ENCODE results near the gene PRXL2B.
"Not testable (repeated sequence)": the region's sequence is repeated elsewhere in the genome, so short reads cannot be mapped to it uniquely, and the experiment has no call there.

Gene PRXL2B, protein sequence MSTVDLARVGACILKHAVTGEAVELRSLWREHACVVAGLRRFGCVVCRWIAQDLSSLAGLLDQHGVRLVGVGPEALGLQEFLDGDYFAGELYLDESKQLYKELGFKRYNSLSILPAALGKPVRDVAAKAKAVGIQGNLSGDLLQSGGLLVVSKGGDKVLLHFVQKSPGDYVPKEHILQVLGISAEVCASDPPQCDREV

DNA sequence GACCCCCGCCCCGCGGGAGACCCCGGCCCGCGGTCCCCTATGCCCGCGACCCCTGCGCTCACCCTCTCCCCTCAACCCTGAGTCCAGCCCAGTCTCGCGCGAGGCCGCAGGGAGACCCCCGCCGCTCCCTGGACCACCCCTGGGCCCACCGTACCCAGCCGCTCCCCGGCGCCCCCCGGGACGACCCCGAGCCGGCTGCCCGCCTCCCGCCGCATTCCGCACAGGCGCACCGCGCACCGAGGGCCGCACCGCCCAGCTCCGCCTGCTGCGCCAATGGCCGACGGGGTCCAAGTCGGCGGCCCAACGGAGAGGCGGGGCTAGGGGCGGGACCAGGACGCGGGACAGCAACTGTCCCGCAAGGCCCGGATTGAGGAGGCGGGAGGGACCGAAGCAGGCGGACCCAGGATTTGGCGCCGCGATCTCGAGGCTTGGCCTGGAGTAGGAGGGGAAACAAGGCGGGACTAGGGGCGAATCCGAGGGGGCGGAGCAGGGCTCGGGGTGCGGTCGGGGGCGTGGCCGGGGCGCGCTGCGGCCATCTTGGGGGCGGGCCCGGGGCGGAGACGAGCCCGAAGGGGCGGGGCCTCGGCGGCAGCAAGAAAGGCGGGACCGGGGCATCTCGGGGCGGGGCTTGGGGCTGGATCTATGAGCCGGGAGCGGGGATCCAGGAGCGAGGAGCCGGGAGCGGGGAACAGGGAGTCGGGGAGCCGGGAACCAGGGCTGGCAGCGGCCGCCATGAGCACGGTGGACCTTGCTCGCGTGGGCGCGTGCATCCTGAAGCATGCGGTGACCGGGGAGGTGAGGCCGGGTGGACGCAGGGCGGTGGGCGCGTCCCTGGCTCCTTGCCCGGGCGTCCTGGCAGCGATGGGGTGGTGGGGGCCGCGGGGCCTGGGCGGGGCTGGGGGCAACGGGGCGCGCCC lies at the start of gene PRXL2B:
Gene PRXL2B, plus strand, starts transcription at position 624 of the 917 bp plus-strand sequence. Its CDS starts 109 bp downstream, at position 733.
- peak; percentile 90 to 99 for DNase-seq

DNA sequence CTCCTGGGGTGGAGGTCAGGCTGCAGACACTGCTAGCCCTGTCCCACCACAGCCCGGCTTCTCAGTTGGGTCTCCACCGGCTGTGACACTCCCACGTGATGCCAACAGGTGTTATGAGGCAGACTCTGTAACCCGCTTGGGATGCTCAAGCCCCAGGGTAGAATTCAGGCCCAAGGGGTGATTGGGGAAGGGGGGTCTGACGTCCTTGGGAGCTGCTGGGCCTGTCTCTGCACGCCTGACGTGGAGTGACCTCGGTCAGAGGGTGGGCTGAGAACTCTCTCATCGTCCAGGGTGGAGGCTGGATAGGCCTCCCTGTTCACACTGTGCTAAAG lies 48.8 kb upstream of the PRXL2B start:
- DNase-seq, result no peak

DNA sequence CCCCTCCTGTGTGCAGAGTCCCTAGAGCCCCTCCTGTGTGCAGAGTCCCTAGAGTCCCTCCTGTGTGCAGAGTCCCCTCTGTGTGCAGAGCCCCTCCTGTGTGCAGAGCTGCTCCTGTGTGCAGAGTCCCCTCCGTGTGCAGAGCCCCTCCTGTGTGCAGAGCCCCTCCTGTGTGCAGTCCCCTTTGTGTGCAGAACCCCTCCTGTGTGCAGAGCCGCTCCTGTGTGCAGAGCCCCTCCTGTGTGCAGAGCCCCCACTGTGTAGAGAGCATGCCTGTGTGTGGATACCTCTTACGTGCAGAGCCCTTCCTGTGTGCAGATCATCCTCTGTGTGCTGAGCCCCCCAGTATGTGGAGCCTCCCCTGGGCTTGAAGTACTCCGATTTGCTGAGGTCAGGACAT lies 48.2 kb upstream of the PRXL2B start:
- DNase-seq, result no peak

DNA sequence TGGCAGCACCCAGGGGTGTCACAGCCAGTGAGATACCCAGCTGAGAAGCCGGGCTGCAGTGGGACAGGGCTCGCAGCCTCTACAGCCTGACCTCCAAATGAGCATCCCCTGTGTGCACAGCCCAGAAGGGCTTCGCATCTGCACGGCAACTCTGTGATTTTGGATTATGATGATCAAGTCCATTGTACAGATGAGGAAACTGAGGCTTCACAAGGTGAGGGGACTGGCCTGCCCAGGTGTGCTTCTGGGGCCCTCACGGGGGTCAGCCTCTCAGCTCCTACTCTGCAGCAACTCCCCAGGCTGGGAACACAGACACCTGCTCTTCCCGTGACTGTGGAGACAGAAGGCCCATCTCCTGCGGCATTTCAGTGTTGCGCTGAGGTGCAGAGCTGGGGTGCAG lies 47.7 kb upstream of the PRXL2B start:
- DNase-seq, result no peak

DNA sequence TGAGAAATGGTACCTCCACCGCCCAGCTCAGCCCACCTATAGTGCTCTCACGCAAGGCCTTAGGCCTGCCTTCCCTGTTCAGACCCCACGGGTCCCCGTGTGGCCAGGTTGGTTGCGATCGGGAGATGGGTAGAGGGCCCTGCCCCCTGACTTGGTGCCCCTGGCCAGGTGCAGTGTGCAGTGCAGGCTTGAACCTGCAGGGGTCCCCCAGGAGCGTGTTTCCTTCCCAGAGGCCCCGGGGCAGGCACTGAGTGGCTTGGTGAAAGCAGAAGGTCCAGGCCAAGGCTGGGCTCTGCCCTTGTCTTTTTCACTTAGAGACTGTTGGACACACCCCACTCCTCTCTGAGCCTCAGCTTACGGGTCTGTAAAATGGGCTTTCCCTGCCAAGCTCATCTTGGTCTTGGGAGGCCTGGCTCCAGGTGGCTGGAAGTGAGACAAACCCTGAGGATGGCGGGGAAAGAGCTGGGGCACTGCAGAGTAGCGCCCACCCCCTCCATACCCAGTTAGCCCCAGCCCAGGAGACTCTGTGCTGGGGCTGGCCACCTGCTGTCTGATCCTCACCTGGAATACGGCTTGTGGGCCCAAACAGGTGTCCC lies 47.2 kb upstream of the PRXL2B start:
- no peak for DNase-seq

DNA sequence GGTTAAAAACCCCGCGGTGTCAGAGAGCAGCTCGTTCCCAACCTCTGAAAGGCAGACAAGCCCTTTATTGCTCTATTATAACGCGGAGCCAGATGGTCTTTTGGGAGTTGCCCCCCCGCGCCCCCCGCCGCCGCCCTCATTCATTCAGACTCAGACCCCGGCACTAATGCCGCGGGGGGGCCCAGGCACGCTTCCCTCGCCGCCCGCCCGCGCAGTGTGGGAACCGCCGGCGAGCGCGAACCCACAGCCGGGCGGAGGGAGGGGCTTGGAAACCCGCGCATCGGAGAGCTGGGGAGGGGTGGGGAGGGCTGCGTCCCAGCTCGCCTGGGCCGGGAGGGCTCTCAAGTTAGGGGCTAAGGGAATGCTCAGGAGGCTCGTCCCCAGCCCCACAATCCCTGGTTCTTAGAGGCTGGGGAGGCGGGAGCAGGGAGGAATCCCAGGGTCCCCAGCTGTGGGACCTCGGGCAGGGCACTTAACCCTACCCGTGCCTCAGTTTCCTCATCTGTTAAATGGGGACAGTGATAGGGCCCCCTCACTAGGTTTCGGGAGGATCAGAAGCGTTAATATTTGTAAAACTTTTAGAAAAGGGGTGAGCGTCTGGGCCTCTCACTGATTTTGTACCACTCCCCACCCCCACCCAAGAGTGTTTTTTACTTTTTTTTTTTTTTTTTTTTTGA lies 45.6 kb upstream of the PRXL2B start:
- peak in 1 of 2 experiments; percentile 30 for DNase-seq

DNA sequence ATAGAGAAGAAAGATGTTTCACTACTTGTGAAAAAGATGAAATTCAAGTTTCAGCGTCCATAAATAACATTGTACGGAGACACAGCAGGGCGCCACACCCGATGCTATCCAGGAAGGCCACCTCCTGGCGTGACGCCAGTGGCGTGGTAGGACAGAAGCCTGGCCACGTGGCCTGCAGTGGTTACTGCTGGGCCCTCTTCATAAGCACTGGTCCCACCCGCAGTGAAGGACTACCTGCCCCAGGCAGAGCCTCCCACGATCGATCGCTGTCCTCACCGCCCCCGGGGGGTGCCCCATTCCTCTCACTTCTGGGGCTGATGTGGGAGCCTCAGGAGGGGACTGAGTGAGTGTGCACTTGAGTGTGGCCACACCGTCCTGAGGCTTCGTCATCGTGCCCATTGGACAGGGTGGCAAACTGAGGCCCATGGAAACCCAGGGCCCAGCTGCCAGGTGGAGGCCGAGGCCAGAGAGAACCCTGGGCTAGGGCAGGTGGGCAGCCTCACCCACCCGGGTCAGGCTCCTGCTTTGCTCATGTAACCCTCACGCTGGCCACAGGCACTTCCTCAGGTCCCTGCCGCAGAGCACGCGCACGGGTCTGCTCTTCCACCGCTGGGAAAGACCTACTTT lies 44.8 kb upstream of the PRXL2B start:
- no peak for DNase-seq

DNA sequence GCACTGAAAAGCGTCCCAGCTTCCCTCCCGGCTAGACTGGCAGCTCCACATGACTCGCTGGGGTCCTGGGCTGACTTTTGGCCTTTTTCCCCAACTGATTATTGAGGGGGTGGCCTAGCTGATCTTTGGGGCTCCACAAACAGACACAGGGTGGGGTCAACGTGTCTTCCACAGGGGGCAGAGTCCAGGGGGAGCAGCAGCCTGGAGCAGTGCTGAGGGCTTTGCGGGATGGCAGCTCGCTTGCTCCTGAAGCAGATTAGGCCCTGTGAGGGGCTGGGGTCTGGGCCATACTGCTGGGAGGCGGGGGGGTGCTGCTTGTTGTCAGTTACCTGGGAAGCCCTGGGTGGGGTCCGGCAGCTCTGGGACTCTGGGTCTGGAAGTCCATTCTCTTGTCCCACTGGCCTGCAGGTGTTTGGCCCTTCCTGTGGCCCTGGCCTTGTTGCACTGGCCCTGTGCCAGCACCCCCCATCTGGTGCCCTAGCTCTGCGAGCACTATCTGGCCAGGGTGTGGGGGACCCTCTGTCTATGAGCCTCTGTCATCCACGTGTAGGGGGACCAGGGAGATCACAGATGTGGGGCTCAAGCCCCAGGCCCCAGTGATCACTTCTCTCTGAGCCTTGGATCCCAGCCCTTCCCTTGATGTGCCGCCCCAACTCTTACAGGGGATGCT lies 44.2 kb upstream of the PRXL2B start:
- DNase-seq, result no peak

DNA sequence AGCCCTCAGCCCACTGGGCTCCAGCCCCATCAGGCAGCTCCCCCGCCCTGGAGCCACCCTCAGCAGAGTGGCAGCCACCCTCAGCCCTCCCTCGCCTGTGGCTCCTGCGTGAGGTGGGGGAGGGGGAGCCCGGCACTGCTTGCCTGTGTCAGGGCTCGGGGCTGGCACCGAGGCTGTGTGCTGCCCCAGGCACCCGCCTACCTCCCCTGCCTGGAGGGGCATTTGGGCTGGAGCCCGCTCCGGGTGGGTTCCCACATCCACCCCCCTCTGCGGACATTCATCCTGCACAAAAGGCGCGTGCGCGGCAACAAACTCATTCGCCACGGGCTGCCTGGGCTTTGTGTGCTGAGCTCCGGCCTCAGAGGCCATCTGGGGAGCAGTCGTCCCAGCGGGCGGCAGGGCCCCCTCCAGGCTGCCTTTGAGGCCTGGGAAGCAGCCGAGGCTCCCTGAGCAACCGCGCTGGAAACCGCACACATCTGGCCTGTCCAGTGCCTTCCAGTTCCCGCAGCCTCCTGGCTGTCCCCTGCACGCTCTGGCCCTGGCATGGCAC lies 43.0 kb upstream of the PRXL2B start:
- no peak for DNase-seq

DNA sequence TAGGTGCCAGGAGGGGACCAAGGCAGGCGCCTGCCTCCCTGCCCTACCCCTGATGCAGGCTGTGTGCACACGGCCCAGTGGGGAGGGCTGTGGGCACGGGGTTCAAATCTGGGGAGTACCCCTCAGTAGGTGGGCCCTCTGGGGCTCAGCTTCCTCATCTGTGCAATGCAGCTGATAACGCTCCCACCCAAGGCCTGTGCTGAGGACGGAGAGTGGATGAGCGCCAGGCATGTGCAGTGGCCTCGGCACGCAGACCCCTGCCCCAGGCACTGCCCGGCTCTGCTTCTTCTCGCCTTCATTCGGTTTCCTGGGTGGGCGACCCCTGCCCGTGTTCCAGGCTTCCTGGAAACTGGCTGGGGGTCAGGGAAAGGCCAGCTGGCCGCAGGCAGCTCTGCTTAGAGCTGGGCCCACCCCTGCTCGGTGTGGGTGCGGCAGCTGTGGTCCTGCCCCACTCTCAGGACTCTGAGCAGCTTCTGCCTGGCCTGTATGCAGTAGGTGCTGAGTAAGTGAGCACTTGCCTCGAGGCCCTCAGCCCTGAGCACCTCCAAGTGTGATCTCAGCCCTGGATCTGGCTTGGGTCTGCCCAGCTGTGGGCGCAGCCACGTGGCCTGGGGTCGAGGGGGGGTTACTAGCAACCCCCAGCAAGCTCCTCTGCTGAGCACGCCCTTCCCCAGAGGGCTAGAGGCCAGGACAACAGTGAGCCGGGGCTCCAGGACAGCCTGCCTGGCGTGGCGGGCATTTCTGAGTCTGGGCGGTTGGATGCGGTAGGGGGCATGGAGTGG lies 42.3 kb upstream of the PRXL2B start:
- no peak for DNase-seq

DNA sequence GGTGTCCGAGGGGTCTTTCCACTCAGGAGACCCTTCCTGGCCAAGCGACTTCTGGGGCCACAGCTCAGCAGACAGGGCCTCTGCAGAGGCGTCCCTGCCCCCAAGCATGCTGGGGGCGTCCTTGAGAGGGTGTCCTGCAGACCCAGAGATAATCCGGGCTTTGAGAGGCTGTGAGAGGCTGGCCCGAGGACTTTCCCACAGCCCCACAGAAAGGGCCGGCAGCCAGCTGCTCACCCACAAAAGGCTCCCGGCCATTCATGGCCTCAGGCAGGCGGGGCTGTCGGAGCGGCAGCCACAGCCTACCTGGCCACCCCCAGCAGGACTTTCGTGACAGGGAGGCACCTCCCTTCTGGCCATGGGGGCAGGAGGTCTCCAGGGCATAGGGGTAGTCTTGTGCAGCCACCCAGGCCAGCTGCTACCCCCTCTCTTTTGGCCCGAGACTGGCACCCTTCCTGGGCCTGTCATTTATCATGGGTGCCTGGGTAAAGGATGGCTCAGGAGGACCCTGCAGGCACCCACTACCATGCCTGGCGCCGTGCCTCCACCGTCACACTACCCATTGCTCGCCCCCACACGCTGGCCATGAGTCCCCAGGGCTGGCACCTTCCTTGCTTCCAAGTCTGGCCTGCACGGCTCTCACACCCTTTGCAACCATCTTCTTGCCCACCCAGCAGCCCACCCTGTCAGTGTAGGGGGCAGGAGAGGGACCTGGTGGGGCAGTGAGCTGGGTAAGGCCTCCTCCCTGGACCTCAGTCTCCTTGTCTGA lies 41.5 kb upstream of the PRXL2B start:
- DNase-seq, result no peak

DNA sequence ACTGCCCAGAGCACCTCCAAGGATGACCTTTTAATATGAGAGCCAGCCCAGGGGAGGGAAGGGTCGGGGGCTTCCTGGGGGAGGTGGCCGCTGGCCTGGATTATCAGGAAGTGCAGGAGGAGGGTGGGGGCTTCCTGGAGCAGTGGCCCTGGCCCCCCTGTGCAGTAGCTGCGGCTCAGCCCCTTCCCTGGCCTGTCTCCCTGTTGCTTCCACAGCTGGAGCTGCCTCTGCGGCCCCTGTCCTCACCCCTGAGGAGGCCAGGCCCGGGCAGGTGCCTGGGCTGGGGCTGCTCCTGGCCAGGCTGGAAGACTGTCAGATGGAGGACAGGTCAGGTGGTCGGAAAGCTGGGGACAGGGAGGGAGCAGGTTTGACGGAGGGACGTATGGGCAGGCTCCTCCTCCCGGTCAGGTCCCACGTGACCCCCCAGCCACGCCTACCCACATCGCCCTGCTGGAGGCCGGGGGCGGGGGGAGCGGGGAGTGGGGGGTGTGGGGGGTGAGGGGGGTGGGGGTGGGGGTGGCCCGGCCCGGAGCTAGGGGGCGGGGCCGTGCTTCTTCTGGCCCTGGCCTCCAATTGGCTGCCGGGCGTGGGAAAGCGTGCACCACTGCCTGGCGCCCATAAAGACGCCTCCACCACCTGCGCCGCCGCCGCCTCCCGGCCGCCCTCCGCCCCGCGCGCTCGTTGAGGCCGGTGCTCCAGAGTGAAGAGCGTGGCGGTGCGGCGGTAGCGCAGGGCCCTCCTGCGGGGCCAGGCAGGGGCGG lies 40.6 kb upstream of the PRXL2B start:
- peak; percentile 83 to 89 for DNase-seq

DNA sequence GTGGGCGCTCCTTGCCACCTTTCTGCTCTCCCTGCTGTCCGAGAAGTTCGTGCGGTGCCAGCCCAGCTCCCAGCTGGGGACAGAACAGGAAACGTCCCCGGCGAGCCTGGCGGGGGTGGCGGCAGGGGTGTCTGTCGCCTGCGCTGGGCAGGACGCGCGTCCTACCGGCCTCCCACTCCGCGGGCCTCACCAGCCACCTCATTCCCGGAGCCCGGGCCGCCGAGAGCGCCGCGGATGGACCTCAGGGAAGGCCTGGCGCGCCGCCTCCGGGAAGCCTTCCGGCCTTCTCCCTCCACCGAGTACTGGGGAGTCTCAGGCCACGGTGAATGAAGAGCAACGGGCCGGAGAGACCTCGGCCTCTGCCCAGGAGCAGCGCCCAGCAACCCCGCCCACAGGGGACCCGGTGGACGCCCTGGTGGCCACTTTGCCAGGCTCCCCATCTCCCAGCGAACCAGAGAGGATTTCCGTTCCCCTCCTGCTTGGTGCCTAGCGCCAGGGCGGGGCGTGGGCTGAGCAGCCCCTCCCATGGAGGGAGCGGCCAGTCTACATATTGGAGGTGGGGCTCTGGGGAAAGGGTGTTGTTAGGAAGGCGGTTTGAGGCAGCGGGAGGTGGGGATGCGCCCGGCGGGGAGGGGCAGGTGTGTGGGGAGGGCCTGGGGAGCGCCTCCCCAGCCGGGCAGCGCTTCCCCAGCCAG lies 39.9 kb upstream of the PRXL2B start:
- DNase-seq, result peak; percentile 75 to 82

DNA sequence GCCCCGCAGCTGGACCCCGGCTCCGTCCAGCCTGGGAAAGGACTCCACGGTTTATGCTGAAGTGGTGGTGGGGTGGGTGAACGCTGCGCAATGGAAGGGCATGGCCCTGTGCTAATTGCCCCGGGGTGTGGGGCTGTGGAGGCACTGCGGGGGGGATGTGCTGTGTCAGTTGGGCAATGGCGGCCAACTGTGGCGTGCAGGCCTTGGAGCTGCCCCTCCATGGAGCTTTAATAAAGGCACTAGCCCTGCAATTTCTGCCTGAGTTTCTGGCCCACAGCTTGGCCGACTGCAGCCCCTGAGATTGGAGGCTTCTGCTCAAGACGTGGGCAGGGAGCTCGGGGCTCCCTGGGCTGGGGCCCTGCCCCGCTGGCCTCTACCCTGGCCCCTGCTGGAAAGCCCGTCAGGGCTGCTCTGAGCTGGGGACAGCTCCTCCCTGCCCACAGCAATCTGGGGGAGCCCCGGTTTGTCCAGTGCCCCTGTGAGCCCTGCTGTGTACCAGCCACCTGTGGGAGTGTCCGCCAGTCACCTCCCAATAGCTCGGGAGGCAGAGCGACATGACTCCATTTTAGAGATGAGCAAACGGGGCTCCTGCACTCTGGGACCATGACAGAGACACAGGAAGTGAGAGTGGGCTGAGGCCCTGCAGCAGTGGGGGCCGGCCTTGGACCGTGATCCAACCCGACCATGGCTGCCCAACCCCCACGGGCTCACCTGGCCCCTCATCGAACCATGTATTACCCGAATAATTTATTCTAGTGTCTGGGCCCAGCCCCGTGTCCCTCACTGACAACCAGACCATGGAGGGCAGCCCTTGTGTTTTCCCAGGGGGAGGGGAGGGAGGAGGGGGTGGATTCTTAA lies 39.1 kb upstream of the PRXL2B start:
- peak; percentile 34 to 43 for DNase-seq

DNA sequence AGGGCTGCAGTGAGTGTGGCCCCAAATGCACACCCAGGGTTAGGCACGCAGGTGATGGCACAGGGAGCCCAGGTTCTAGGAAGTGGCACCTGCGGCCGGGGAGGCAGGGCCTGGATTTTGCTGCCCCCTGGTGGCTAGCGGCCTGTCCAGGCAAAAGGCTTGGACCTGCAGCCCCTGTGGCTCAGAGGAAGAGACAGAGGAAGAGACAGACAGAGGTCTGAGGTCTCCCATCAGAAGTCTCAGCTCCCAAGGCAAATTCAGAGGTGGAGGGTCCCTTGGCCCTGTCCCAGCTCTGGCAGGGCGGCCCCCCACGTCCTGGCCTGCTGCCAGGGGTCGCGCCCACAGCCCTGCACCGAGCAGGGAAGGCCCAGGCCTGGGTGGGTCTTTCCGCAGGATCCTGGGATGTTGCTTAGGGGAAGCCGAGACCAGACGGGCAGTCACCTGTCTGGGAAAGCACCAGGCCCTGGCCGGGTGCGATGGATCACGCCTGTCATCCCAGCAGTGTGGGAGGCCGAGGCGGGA lies 38.4 kb upstream of the PRXL2B start:
- peak; percentile 78 to 82 for DNase-seq

DNA sequence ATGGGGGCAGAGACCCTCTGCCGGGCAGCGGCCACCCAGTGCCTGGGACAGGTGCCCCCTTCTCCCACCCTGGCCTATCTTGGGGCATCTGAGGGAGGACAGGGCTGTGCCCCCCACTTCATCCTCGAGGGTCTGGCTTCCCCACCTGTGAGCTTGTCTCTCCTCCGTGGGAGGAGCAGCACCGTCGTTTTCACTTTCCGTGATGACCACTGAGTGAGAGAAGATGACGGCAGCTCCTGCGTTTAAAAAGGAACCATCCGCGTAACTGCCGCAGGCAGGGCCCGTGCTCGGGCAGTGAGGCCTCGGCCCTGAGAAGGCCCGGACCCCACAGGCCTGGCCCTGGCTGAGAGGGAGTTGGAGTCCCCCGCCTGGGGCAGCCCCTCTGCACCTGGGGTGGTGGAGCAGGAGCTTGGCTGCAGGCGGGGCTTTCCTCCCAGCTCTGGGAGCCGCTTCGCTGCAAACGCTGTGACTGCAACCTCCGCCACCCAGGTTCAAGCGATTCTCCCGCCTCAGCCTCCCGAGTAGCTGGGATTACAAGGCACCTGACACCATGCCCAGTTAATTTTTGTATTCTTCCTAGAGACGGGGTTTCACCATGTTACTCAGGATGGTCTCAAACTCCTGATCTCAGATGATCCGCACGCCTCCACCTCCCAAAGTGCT lies 37.1 kb upstream of the PRXL2B start:
- DNase-seq, result not testable (repeated sequence)

DNA sequence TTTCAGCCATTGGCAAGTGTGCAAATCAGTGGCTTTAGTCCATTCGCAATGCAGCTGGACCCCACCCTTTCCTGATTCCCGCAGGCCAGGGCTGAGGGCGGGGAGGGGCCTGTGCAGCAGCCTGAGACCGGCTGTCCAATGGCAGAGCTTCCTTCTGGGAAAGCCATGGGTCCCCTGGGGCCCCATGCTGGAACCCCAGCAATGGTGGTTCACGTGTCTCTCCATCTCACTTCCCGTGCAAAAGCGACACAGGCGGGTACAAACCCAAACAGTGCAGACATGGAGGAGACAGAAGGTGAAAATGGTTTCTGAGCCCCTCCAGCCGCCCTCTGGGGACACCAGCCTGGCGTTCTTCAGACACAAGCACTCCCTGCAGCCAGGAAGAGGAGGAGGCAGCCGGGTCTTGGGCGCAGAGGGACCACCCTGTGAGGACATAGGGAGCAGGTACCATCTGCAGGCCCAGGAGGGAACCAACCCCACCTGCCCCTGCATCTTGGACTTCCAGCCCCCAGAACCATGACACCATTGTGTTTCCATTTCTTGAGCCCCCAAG lies 36.2 kb upstream of the PRXL2B start:
- not testable (repeated sequence) for DNase-seq

Measured in stimulated activated CD4-positive, alpha-beta T cell treated with anti-CD3 and anti-CD28 coated beads, Interleukin-4, amount 100 ng/mL, for 4 hours (primary cell).